ENCODE measurements around the gene NFATC2. TPM values are rescaled to one million over a fixed set of nuclear protein-coding genes. Genes with fewer than 3 reads are reported as not detected.
"Not testable (repeated sequence)": the region's sequence is repeated elsewhere in the genome, so short reads cannot be mapped to it uniquely, and the experiment has no call there.

Gene NFATC2
- total RNA-seq, 1 donor, result 16.2 TPM

DNA sequence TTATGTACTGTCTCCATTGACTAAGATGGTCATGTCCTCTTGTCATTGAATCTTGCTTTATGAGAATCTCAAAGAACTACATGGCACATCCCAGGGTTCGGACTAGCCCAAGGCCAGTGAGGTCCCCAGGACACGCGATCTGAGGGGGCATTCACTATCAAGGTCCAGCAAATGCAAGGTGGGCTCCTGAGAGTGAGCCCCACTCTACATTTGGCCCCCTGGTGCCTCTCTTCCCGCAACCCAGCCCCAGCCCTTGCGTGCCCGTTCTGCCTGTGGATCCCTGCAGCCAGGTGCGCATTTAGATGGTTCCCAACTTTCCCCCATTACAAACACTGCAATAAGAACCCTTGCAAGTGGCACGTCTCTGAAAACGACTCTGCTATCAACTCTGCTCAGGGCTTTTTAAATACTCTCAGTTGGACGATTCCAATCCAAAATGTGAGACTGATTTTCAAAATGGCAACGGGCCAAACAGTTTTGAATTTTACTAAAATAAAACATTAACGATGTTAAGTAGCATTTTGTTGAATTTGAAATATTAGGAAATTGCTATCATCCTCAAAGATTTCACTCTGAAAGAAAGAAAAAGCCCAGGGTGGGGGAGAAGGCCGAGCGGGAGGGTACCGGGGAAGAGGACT, 59.6 kb downstream of the NFATC2 start:
- DNase-seq (ENCODE audit: low read depth in 2 of 3, low spot score in 2 of 3), result no peak

DNA sequence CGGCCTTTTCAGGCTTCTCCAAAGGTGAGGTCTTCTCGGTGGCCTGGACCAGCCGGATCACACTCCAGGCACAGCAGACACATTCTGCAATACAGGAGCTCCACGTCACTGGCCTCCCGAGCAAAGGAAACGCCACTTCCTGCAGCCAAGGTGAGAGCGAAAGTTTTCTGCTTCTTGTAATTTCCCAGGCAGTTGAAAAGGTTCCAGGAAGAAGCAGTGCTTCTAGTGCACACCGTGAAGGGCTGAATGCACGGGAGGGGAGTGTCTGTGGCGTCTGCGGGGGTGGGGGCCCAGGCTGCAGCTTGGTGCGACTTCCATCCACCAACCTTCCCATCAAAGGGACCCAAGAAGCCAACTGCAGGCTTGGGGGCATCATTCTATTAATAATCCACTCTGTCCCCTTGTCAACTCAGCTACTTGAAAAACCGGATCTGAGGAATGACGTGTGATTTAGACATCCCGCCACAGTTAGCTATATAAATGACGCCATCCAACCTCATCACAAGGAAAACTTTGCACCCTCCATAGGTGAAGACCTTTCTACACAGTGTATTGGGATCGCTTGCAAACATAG, 61.1 kb downstream of the NFATC2 start:
- no peak for DNase-seq (ENCODE audit: low read depth in 2 of 3, low spot score in 2 of 3)

- no peak for DNase-seq (ENCODE audit: low read depth in 2 of 3, low spot score in 2 of 3)
Observed at GRCh38 chr20:51480507-51481270, 61.8 kb downstream of the NFATC2 start.

DNA sequence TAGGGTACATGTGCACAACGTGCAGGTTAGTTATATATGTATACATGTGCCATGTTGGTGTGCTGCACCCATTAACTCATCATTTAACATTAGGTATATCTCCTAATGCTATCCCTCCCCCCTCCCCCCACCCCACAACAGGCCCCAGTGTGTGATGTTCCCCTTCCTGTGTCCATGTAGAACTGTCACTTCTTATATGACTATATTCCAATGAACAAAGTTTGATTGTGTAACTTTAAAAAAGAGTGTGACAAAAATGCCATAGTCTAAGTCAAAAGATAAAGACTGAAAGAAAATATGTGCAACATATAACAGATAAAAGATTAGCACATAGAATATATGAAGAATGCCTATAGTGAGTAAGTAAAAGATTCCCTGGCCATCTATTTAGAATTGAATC, 66.4 kb downstream of the NFATC2 start:
- DNase-seq (ENCODE audit: low read depth in 2 of 3, low spot score in 2 of 3), result not testable (repeated sequence)

GRCh38 chr20:51473771-51474170, 68.7 kb downstream of the NFATC2 start:
- DNase-seq (ENCODE audit: low read depth in 2 of 3, low spot score in 2 of 3), result no peak

GRCh38 chr20:51473256-51473655, 69.3 kb downstream of the NFATC2 start:
- DNase-seq (ENCODE audit: low read depth in 2 of 3, low spot score in 2 of 3), result no peak

DNA sequence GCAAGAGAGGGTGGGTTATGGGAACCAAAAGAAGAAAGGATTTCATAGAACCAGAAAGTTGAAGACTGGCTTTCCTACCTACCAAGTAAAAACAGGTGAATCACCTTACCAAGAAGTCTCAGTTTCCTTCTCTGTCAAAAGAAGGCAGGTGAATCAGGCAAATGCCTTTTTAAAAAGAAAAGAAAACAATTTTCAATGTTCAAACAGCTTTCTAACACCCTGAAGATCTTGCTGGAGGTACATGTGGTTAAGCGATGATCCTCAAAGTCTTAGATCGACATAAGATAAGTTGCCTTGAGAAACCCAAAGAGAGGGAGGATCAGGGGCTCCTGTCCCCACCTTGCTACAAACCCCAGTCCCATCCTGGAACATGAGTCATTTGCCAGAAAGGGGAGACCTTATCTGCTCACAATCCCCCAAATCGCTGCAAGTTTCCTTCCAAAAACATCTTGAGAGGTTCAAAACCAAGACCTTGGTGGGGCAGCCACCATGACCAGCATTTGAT, 71.6 kb downstream of the NFATC2 start:
- DNase-seq (ENCODE audit: low read depth in 2 of 3, low spot score in 2 of 3), result no peak

GRCh38 chr20:51470499-51470820, 72.1 kb downstream of the NFATC2 start:
- DNase-seq (ENCODE audit: low read depth in 2 of 3, low spot score in 2 of 3), result no peak

DNA sequence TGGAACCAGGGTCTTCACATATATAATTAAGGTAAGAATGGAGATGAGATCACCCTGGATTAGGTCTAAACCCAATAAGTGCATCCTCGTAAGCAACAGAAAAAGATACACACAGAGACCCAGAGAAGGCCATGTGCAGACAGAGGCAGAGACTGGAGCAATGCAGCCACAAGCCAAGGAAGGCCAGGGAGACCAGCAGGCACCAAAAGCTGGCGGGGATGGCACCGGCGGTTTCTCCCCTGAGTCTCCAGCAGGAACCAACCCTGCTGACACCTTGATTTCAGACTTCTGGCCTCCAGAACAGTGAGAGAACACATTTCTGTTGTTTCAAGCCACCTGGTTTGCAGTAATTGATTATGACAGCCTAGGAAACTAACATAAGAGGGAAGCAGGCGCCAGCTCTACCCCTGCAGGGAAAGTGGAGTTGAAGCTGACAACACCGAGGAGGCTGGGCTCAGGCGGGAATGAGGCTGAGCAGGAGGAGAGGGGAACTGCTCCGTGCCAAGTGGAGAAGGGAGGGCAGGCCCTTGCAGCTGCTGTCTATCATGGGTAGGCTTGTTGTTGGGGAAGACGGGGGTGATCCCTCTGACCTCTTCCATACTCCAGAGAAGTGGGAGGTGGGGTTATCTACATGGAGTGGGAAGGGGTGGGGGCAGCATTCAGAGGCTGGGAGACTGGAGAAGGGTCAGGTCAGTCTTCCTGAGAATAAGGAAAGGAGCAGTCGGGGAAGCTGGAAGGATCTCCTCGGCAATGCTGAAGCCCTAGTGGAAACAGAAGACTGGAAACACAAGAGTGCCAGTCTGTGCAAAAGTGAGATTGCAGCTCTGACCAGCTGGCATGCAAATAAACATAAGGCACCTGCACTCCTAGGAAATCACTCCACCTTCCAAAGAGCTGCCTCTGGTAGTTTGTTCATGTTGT, 72.7 kb downstream of the NFATC2 start:
- DNase-seq (ENCODE audit: low read depth in 2 of 3, low spot score in 2 of 3), result no peak

GRCh38 chr20:51469046-51469445, 73.5 kb downstream of the NFATC2 start:
- DNase-seq (ENCODE audit: low read depth in 2 of 3, low spot score in 2 of 3), result no peak

DNA sequence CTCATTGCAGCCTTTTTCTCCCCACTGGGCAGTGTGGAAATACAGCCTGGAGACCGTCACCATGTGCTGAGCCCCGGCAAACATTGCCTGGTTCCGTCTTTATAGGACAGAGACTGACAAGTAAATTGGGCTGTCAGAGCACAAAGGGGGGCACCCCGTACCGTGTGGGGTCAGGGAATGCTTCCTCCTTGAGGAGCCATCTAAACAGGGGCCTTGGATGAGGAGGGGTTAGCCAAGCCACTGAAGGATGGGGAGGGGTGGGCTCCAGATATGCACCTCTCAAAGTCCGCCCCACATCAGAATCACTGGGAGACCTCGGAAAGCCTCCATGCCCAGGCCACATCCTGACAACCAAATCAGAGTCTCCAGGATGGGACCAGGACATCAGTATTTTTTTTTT, 73.9 kb downstream of the NFATC2 start:
- no peak for DNase-seq (ENCODE audit: low read depth in 2 of 3, low spot score in 2 of 3)

DNA sequence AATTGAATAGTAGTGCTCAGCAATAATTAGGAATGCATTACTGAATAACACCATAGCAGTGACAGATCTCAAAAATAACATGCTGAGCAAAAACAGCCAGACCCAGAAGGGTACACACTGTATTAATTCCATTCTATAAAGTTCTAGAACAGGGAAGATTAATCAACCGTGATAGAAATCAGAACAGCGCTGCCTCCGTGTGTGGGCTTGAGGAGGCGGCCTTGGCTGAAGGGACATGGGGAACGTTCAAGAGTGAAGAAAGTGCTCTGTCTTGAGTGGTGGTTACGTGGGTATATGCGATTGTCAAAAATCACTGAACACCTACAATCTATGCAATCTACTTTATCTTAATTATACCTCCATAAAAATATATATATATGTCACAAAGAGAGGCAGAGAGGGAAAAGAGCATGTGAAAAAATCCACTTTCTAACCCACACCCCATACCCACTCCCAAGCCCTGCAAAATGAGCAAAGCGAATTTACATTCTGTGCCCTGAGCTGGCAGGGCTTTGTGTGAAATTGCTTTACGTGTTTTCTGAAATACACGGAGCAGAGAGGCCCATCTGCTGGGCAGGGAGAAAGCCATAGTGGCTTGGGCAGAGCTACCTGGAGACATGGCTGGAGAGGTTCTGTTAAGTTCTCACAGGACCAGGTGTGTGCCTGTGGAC, 74.4 kb downstream of the NFATC2 start:
- no peak for DNase-seq (ENCODE audit: low read depth in 2 of 3, low spot score in 2 of 3)

DNA sequence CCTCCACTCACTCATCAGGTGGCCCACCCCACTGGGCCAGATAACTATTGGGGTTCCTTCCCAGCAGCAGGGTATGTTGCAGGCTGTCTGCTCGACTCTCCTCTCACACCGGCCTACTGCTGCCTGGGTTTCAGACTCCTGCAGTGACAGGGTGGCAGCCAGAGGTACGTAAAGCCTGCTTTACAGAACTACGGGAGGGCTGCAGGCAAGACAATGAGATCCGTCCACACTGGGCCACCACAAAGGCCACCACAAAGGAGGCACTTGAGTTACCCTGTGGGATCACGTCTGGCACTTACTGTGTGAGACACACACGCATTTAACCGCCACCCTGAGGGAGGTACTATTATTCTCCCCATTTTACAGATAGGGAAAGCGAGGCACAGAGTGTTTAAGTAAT, 78.5 kb downstream of the NFATC2 start:
- DNase-seq (ENCODE audit: low read depth in 2 of 3, low spot score in 2 of 3), result no peak

- DNase-seq (ENCODE audit: low read depth in 2 of 3, low spot score in 2 of 3), result no peak
Observed at GRCh38 chr20:51463560-51463959, 79.0 kb downstream of the NFATC2 start.

DNA sequence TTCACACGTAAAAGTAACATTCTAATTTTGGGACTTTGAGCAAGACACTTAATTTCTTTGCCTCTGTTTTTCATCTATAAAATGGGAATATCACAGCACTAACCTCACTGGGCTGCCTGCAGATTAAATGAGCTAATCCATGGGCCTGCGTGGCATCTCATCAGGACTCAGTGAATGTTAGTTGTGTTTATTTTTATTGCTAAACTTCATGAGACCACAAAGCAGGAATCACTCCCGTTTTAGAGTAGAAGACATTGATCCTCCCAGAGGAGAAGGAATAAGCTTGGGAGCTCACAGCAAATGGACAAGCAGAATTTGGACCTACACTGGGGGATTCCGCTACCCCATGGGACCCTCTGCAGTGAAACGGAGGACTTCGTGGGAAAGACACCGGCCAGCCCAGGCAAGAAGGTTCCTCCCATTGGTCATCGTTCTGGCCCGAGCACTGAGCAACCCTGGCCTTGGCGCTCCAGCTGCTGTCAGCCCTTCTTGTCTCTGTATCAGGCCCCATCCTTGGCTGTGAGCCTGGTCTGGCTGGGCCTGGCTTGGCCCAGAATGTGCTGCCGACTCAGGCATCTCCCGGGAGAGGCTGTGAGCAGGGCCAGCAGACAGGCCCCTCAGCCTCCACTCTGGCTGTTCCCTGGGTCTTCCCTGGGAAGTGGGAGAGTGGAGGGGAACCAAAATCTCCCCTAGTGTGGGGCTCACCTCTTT, 79.8 kb downstream of the NFATC2 start:
- DNase-seq (ENCODE audit: low read depth in 2 of 3, low spot score in 2 of 3), result no peak

GRCh38 chr20:51461846-51462245, 80.7 kb downstream of the NFATC2 start:
- not testable (repeated sequence) for DNase-seq (ENCODE audit: low read depth in 2 of 3, low spot score in 2 of 3)

DNA sequence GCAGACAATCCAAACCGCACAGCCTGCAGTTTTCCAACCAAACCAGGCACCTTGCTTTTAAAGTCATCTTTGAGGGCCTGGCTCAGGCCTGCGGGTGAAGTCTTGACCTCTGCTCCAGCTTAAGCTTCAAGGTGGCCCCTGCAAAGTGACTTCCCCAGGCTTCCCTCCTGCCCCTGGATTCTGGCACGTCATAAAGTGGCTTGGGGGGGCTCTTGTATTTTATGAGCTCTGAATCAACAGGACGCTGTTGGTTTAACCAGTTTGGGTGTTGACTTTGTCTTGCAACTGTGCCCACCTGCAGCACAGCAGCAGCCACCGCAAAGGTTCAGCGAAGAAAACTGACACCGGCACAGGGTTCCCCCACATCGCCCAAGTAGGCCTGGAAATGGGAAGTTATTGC, 81.2 kb downstream of the NFATC2 start:
- no peak for DNase-seq (ENCODE audit: low read depth in 2 of 3, low spot score in 2 of 3)

DNA sequence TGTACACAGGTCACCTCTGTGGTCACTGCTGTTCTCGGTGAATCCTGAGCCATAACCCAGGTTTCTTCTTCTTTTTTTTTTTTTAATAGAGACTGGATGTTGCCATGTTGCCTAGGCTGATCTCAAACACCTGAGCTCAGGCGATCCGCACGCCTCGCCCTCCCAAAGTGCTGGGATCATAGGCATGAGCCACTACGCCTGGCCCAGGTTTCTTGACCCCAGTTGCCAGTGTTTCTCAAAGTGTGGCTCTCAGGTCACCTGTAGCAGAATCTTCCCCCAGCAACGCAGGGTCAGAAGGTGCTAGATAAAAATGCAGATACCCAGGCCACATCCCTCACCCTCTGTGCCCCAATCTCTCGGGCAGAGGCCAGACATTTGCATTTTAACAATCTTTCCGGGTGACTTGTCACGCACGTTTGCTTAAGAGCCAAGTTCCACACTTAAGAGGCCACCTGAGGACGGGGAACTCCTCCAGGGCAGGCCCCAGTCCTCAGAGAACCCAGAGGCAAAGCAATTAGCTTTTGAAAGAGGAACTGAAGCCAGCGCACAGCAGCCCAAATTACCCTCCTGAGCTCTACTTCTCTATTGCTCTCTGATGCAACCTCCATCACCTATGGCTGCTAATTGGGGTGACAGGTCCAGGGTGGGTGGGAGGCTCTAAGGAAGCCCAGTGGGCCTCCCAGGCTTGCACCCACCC, 81.8 kb downstream of the NFATC2 start:
- peak in 1 of 3 donors; percentile 5 for DNase-seq (ENCODE audit: low read depth in 2 of 3, low spot score in 2 of 3)

DNA sequence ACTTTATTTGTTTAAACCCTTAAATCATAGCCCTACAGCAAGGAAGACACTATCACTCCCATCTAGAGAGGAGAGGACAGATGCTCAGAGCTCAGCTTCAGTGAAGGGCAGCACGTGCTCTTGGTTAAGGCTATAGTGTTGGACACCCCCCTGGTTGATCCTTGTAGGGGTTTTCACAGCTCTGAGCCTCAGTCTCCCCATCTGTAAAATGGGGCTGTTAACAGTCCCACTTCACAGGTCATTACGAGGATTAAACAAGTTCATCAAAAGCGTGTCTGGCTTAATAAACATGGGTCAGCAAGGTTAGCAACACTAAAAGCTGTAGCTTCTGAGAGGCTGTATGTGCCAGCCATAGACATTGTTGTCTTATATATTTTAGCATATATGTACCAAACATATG, 82.4 kb downstream of the NFATC2 start:
- no peak for DNase-seq (ENCODE audit: low read depth in 2 of 3, low spot score in 2 of 3)
